ENCODE measurements around the gene KRT32.

KRT32 gene

DNA sequence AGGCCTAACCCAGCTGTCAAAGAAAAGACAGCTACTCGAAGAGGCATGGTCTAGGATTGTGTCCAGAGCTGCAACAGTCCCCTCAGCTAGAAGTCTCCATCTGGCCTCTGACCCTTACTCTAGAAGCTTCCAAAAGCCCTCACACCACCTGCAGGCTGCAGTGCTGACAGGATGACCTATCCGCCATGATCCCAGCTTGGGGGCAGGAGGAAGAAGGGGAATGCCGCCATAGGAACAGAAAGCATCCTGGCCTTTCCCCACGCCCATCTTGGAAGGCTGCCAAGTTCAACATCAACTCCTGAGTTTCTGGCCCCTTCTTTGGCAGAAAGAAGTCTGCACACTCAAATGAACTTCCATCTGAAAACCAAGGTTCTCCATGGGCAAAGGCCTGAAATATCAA is 25.6 kb upstream of the KRT32 start:
- DNase-seq (ENCODE audit: low read depth, low spot score), result no peak

GRCh38 chr17:41492351-41492750 is 25.2 kb upstream of the KRT32 start:
- no peak for DNase-seq (ENCODE audit: low read depth, low spot score)

DNA sequence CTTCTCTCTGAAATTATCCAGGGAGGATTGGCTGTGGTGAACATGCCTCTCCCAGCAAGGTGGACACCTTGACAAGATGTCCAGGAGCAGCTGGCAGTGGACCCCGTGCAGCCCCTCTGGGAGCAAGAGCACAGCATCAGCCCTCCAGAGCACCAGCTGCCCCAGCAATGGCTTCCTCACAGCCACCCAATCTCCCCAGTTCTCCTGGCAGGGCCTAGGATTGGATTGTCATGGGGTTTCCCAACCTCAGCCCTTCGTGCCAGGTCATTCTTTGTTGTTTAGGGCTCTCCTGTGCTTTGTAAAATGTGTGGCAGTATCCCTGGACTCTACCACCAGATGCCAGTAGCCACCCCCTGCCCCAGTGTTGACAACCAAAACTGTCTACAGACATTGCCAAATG is 24.3 kb upstream of the KRT32 start:
- no peak for DNase-seq (ENCODE audit: low read depth, low spot score)

GRCh38 chr17:41490000-41490990 is 23.1 kb upstream of the KRT32 start:
- DNase-seq (ENCODE audit: low read depth, low spot score), result no peak

DNA sequence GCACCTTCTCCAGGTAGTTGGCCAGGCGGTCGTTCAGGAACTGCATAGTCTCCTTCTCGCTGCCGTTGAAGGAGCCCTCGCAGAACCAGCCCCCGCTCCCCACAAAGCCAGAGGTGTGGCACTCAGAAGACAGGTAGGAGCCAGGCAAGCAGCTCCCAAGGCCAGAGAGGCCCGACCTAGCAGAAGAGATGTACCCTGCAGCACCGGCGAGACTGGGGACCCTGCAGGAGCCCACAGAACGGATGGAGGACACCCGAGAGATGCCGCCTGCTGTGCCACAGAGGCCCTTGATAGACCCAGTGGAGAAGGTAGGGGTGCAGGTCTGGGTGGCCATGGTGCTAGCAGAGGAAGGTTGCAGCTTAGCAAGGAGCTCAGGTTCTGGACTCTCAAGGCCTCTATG is 22.3 kb upstream of the KRT32 start, which contains the start of gene KRT36:
TSS of gene KRT36 (minus strand) at position 380 of the 400 bp plus-strand sequence. CDS start at position 334, 46 bp downstream.
- no peak for DNase-seq (ENCODE audit: low read depth, low spot score)

- no peak for DNase-seq (ENCODE audit: low read depth, low spot score)
Measured at GRCh38 chr17:41486809-41487530, 19.8 kb upstream of the KRT32 start.

- no peak for DNase-seq (ENCODE audit: low read depth, low spot score)
Measured at GRCh38 chr17:41486316-41486715, 19.1 kb upstream of the KRT32 start.

- DNase-seq (ENCODE audit: low read depth, low spot score), result no peak
Measured at GRCh38 chr17:41484920-41485904, 18.0 kb upstream of the KRT32 start.

DNA sequence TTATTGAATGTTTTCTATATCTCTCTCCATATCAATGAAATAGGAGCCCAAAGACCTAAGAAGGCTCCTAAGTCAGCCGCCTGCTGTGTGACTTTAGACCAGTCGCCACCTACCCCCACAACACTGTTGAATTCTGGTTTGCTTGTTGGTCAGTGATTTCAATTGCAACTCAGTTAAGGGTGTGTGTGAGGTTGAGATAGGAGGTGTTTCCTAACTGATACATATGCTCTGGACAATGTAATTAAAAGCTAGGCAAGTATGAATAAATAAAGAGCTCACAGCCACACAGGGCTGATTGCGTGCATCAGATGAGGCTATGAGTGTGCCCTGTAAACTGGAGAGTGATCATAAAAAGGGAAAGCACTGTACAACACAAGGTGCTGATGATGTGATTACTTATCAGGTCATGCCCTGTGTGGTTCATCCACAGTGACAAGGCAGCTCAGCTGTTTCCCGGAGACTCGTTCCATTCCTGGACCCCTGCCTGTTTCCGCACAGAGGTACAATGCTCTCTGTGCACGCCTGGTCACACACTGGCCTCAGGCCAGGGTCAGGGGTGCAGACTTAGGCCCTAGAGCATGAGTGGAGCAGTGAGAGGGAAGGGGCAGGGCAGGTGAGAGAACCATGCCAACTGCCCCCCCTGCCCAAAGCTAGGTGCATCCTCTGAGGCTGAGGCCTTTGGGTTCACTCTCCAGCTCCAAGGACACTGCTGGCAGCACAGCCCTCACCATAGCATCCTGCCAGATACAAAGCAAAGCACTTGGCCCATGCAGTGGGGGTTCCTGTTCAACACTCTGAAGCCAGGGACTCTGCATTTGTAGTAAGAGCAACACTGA is 17.0 kb upstream of the KRT32 start:
- no peak for DNase-seq (ENCODE audit: low read depth, low spot score)

GRCh38 chr17:41483531-41483930 is 16.3 kb upstream of the KRT32 start:
- no peak for DNase-seq (ENCODE audit: low read depth, low spot score)

DNA sequence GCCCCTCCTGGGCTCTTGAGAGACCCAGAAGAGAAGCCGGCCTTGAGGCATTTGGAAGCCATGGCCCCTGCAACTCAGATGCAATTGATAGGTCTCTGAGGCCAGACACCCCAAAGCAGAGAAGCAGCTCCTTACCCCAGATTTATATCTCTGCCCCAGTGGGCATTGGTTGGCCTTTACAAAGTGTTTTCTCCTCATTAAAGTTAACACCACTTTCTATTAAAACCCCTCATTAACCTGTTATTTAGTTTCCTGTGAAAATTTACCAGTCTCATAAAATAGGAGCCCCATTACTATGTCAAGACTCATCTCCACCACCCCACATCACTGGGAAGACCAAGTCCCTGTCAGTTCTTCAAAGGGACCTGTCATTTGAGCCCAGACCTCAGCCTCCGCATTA is 13.8 kb upstream of the KRT32 start, which contains the start of gene KRT35:
TSS of gene KRT35 (minus strand) at position 116 of the 400 bp plus-strand sequence. CDS start at position 62, 54 bp downstream.
- DNase-seq (ENCODE audit: low read depth, low spot score), result no peak

GRCh38 chr17:41480581-41480980 is 13.4 kb upstream of the KRT32 start:
- no peak for DNase-seq (ENCODE audit: low read depth, low spot score)

- DNase-seq (ENCODE audit: low read depth, low spot score), result no peak
Measured at GRCh38 chr17:41480136-41480535, 12.9 kb upstream of the KRT32 start.

DNA sequence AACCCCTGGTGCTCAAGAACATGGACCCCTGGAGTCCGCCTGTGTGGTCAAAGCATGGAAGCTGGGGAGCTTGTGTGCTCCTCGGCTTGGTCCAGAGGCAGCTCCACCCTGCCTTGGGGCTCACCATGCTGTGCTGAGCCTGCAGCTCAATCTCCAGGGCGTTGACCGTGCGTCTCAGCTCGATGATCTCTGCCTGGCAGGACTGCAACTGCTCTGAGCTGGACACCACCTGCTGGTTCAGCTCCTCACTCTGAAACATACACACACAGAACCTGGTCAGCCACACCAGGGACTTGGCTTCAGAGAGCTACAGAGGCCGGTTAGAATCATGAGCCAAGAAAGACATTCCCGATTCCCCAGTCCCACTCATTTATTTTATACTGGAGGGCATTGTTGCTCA is 11.1 kb upstream of the KRT32 start:
- DNase-seq (ENCODE audit: low read depth, low spot score), result no peak

DNA sequence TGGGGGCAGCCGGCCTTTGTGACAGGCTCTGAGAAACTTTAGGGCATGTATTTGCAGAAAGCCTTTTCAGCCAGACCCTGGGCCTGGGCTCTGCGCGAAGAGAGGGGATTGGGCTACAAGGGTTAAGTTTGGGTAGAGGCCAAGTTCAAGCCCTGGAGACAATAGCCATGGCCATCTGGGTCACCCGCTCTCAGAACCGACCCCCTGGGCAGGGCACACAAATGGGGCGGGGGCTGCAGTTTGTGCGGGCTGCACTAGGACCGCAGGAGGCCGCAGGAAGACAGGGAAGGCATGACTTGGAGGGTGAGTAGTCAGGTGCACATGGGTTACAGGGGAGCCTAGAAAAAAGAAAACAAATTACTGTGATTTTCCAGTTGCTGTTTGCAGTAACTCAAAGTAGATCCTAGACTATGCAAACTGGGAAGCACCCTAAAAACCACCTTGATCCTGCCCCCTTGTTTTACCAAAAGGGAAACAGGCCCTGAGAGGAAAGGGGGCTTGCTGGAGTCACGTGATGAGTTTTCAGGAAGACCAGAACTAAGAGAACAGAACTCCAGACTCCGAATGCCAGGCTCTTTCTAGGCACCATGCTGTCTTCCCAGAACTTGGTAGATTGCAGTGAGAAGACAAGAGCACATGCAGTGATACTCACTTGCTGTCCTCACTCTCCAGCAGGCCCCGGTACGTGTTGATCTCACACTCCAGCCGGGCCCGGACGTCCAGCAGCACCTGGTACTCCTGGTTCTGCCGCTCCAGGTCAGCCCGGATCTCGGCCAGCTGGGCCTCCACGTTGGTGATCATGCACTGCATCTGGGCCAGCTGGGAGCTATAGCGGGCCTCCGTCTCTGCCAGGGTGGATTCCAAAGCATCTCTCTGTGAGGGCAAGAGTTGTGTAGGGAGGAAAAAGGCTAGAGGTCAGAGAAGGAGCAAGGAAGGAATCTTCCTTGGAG is 10.0 kb upstream of the KRT32 start:
- no peak for DNase-seq (ENCODE audit: low read depth, low spot score)

GRCh38 chr17:41475421-41475820 is 8.2 kb upstream of the KRT32 start:
- DNase-seq (ENCODE audit: low read depth, low spot score), result no peak

- DNase-seq (ENCODE audit: low read depth, low spot score), result no peak
Measured at GRCh38 chr17:41474863-41475262, 7.7 kb upstream of the KRT32 start.

DNA sequence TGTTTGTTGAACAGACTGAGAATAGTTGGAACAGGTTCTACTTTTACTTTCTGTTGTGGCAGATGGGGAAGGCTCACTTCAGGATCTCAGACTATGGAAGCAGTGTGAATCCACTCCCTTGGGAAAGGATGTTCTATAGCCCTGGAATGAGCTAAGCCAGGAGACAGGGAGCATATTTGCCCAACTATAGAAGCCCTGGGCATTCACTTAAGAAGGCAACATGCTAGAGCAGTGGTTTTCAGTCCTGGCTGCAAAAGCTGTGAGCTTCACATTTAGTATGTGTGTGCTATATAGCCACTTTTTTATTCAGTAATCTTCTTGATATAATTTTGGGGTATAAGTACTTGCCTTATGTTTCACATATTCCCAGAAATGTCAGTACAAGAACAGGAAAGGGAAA is 1.2 kb upstream of the KRT32 start:
- no peak for DNase-seq (ENCODE audit: low read depth, low spot score)

- no peak for DNase-seq (ENCODE audit: low read depth, low spot score)
Measured at GRCh38 chr17:41467561-41467960, 375 bp upstream of the KRT32 start.
